Astrocyte of the cerebellum (primary cell): ENCODE data around the gene FGD2.

ENCODE experiments used
- DNase-seq: peaks from one replicate; pipeline ENCODE4 v3.0.0-alpha.2; 2011; ENCODE audit warnings: low read depth
- H3K4me3 ChIP-seq: 2 replicates; pipeline ENCODE4 v1.5.1; 2011; ENCODE audit warnings: mild to moderate bottlenecking, low read depth, low read length, moderate library complexity
- CTCF ChIP-seq: IDR thresholded peaks from 2 replicates; pipeline ENCODE4 v1.5.1; 2012; ENCODE audit warnings: low read length, low read depth, moderate library complexity, mild to moderate bottlenecking; ENCODE audit errors: missing control alignments
- in situ Hi-C: cut with HindIII; loops from 2 replicates; pipeline ENCODE4 v1.10.0; 2017; ENCODE audit warnings: low sequenced_read_pairs

Gene FGD2

GRCh38 chr6:36961441-36962435, 43.7 kb upstream of the FGD2 start:
- in situ Hi-C loops: no loop called here
- no peak for TF ChIP-seq CTCF
- DNase-seq: no peak
- no peak overlapping the region for H3K4me3 ChIP-seq

GRCh38 chr6:36962874-36963273, 42.6 kb upstream of the FGD2 start:
- H3K4me3 ChIP-seq: no peak overlapping the region
- TF ChIP-seq CTCF: no peak
- DNase-seq: no peak
- in situ Hi-C loops: no loop called here

- in situ Hi-C loops: no loop called here
- DNase-seq: no peak
- no peak overlapping the region for H3K4me3 ChIP-seq
- no peak for TF ChIP-seq CTCF
Measured at GRCh38 chr6:36963451-36964290, 41.8 kb upstream of the FGD2 start.

GRCh38 chr6:36964349-36964748, 41.1 kb upstream of the FGD2 start:
- no peak for TF ChIP-seq CTCF
- in situ Hi-C loops: no loop called here
- DNase-seq: no peak
- no peak overlapping the region for H3K4me3 ChIP-seq

- DNase-seq: no peak
- H3K4me3 ChIP-seq: no peak overlapping the region
- TF ChIP-seq CTCF: no peak
- in situ Hi-C loops: no loop called here
Measured at GRCh38 chr6:36964908-36965307, 40.5 kb upstream of the FGD2 start.

GRCh38 chr6:36967301-36967700, 38.2 kb upstream of the FGD2 start:
- TF ChIP-seq CTCF: no peak
- no peak overlapping the region for H3K4me3 ChIP-seq
- in situ Hi-C loops: no loop called here
- no peak for DNase-seq
